ENCODE measurements around the gene CCL20. TPM values are rescaled to one million over a fixed set of nuclear protein-coding genes. Genes with fewer than 3 reads are reported as not detected.

The CCL20 gene
- total and polyA plus RNA-seq, 3 donors from 2014 or later = 0.55 to 0.99 (median 0.81) TPM

GRCh38 chr2:227860221-227860641 is 46.6 kb downstream of the CCL20 start:
- Histone ChIP-seq H3K36me3 (ENCODE audit: low read depth, missing control alignments) (no peaks in the 10 kb centered on the region), H3K27me3 (no peaks in the 10 kb centered on the region)
- intact Hi-C loops (cut with DNase I; ENCODE audit: low total_unique reads) = no loop called here

DNA sequence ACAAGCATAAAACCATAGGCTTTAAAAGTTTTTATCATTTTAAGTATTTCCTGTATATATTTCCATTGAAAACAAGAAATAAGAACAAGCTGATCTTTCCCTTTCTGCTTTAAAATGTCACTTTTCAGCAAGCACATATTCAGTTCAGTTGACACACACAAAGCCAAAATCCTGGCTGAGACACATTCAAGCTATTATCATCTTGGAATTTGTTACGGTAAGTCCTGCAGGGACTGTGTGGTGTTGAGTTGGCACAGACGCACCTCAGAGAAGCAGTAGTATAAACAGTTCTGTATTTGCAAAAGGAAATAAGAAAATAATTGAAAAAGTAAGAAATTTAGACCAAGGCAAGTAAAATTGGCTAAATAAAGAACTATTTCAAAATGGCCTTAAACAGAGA is 47.4 kb downstream of the CCL20 start:
- Histone ChIP-seq H3K4me3 (no peak overlapping the region), H3K9me3 (no peaks in the 10 kb centered on the region), H3K4me1 (peaks cover 13% of the 10 kb centered on the region), H3K27me3 (no peaks in the 10 kb centered on the region), H3K27ac (no peak overlapping the region), H3K36me3 (ENCODE audit: low read depth, missing control alignments) (no peaks in the 10 kb centered on the region)
- intact Hi-C loops (cut with DNase I; ENCODE audit: low total_unique reads) = no loop called here
- no peak for DNase-seq
- 34 to 36% methylated on average over 2 of the region's 2 CpGs for WGBS, 2 donors
- TF ChIP-seq POLR2A (IDR thresholded peaks at IDR 0.05) (no peak), CTCF (IDR thresholded peaks at IDR 0.05) (no peak)

More at GRCh38 chr2:227860221-227860641, 46.6 kb downstream of the CCL20 start:
- Histone ChIP-seq H3K27ac (no peak overlapping the region), H3K4me3 (no peak overlapping the region), H3K9me3 (no peaks in the 10 kb centered on the region), H3K4me1 (peaks cover 13% of the 10 kb centered on the region)
- TF ChIP-seq CTCF (IDR thresholded peaks at IDR 0.05) (no peak), POLR2A (IDR thresholded peaks at IDR 0.05) (no peak)
- WGBS, 2 donors = 81 to 91% methylated on average over 5 of the region's 6 CpGs
- no peak for DNase-seq

GRCh38 chr2:227862227-227862740 is 48.6 kb downstream of the CCL20 start:
- intact Hi-C loops (cut with DNase I; ENCODE audit: low total_unique reads) = no loop called here
- H3K27ac ChIP-seq = no peak overlapping the region
- no peak overlapping the region for H3K4me3 ChIP-seq
- H3K36me3 ChIP-seq (ENCODE audit: low read depth, missing control alignments) = no peaks in the 10 kb centered on the region
- DNase-seq = peak; percentile 56
- H3K4me1 ChIP-seq = peaks cover 13% of the 10 kb centered on the region
- 52 to 56% methylated on average over 8 of the region's 8 CpGs for WGBS, 2 donors
- TF ChIP-seq POLR2A (IDR thresholded peaks at IDR 0.05) (no peak), CTCF (IDR thresholded peaks at IDR 0.05) (peak in 2 of 3 experiments; percentile 39 to 75)
- no peaks in the 10 kb centered on the region for H3K9me3 ChIP-seq
- H3K27me3 ChIP-seq = no peaks in the 10 kb centered on the region

GRCh38 chr2:227862741-227863588 is 49.3 kb downstream of the CCL20 start:
- intact Hi-C loops (cut with DNase I; ENCODE audit: low total_unique reads) = no loop called here
- Histone ChIP-seq H3K36me3 (ENCODE audit: low read depth, missing control alignments) (no peaks in the 10 kb centered on the region), H3K27me3 (no peaks in the 10 kb centered on the region), H3K9me3 (no peaks in the 10 kb centered on the region), H3K4me3 (no peak overlapping the region), H3K4me1 (peaks cover 13% of the 10 kb centered on the region), H3K27ac (no peak overlapping the region)
- no peak for TF ChIP-seq POLR2A (IDR thresholded peaks at IDR 0.05)
- TF ChIP-seq CTCF (IDR thresholded peaks at IDR 0.05) = no peak
- WGBS, 2 donors = 77 to 84% methylated on average over 6 to 7 of the region's 7 CpGs
- DNase-seq = no peak
